Bronchus fibroblast of lung (primary cell): Measurements from ENCODE around the gene BOK. TPM values are rescaled to one million over a fixed set of nuclear protein-coding genes. Genes with fewer than 3 reads are reported as not detected.

Experiments used
- total RNA-seq: library from RNA; depleted of rRNA; stranded (reverse); fragments of >200 nt; gene quantifications from 2 replicates; pipeline ENCODE4 v1.2.3, GENCODE V29; 2015

BOK gene
- total RNA-seq, result 29.7 and 36.5 TPM in 2 replicates

GRCh38 chr2:241558532-241559322 is at the start of gene BOK:
Gene BOK (plus strand): TSS chr2:241558745. CDS start chr2:241559484, 739 bp downstream.

Other genes starting within 250 kb of the BOK start
- gene HDLBP, start 243.1 kb upstream of the BOK start, total RNA-seq, result 430 and 450 TPM in 2 replicates
- gene SEPTIN2, start 242.8 kb upstream of the BOK start, total RNA-seq, result 236 and 282 TPM in 2 replicates
- gene FARP2, start 202.5 kb upstream of the BOK start, total RNA-seq, result 18.5 and 19.5 TPM in 2 replicates
- 180 and 198 TPM in 2 replicates for gene STK25, start 50.2 kb upstream of the BOK start, total RNA-seq
- gene THAP4, start 78.4 kb downstream of the BOK start, total RNA-seq, result 49.8 and 62.0 TPM in 2 replicates
- 64.5 and 66.7 TPM in 2 replicates for gene ATG4B, start 78.9 kb downstream of the BOK start, total RNA-seq
- gene DTYMK, start 128.1 kb downstream of the BOK start, total RNA-seq, result 139 and 142 TPM in 2 replicates
- gene ING5, start 143.3 kb downstream of the BOK start, total RNA-seq, result 20.2 and 22.0 TPM in 2 replicates
- gene D2HGDH, start 175.9 kb downstream of the BOK start, total RNA-seq, result 10.3 and 11.0 TPM in 2 replicates
- not detected in 2 replicates for gene GAL3ST2, start 218.1 kb downstream of the BOK start, total RNA-seq